HG03354 (cell line): ENCODE results near the gene PTPRE.
"Not testable (repeated sequence)": the region's sequence is repeated elsewhere in the genome, so short reads cannot be mapped to it uniquely, and the experiment has no call there.

Source experiments
- ATAC-seq: cut with Tn5 transposase; IDR thresholded peaks from one replicate; pipeline ENCODE4 v1.9.1; 2021; ENCODE audit warnings: mild to moderate bottlenecking; ENCODE audit not compliant: unreplicated experiment, poor library complexity, severe bottlenecking

PTPRE gene

GRCh38 chr10:127973791-127974311, 66.9 kb downstream of the PTPRE start:
- ATAC-seq, result no peak

GRCh38 chr10:127974911-127975310, 68.0 kb downstream of the PTPRE start:
- ATAC-seq, result no peak

DNA sequence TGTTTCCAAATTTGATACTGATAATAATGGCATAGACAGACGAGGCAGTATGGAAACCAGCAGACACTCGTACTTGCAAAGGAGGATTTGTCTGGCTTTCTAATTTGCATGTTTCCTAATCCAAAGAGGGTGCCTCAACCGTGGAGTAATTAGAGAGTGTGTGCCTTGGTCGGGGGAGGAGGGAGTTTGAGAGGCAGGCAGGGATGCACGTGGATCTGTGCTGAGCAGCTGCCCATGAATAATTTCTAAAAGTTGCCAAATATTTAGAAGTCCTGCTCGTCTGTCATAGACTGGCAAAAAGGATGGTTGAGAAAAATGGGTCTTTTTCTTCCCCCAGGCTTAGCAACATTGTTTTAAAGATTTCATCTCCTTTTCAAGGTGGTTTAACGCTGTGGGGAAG, 69.4 kb downstream of the PTPRE start:
- ATAC-seq, result no peak

DNA sequence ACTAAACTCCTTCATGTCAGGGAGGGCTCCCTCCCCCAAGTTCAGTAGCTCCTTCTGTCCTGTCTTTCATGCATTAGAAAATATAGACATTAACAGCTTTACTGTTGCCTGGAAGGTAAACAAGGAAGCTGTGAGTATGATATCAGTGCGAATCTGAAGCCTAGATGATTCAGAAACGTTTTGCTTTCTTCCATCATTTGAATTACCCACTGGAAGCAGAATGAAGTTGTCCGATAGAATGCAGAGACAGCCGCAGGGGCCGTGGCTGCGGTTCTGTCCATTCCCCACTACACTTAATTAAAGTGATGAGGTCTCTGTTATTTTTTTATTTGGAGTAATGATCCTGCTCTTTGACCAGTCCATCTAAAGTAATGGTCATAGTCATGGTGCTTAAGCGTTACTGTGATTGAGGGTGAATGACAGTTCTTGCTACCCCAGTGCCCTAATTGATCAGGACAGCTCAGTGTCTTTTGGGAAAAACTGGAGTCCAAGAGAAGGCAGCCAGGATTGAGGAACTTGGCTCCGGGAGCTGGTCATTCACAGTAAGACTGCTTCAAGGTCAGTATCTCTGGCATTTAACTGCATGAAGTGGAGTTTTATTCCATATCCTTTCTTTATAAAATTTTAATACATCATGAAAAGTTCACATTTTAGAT, 69.9 kb downstream of the PTPRE start:
- ATAC-seq, result no peak

DNA sequence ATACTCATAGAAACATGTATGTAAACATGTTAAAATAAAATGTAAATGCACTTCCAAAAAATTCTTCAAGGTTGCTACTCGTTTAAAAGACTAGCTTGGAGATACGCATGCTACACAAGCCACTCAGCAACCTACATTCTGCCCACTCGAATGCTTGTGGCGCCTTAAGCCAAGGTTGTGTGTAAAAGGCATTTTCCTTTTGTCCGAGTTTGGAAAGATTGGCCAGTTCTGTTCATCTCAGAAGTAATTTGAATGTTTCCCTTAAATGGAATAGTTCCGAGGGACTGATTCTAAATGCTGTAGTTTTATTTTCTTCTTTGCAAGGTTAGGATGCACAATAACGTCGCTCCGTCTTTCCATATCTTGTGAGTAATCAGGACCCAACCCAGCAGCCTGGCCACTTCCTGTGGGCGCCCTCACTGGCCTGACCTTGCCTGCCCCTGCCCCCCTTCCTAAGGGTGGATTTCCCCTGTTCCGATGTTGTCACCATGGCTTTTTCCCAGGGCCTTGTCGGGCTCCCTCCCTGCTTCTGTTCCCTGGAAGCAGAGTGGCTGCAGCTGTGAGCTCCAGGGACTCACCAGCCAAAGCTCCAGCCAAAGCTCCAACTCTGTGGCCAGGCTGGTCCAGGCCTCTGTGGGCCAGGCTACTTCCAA, 70.6 kb downstream of the PTPRE start:
- ATAC-seq, result no peak

DNA sequence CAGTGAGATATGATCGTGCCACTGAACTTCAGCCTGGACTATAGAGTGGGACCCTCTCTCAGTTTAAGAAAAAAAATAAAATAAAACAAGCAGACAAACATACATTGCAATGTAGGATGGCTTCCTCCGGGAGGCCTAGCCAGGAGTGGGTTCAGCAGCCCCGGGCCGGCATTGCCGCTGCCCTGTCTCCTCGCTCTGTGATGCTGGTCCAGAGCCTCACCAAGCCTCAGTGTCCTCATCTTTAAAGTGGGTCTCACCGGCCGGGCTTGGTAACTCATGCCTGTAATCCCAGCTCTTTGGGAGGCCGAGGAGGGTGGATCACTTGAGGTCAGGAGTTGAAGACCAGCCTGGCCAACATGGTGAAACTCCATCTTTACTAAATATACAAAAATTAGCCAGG, 71.6 kb downstream of the PTPRE start:
- ATAC-seq, result no peak

DNA sequence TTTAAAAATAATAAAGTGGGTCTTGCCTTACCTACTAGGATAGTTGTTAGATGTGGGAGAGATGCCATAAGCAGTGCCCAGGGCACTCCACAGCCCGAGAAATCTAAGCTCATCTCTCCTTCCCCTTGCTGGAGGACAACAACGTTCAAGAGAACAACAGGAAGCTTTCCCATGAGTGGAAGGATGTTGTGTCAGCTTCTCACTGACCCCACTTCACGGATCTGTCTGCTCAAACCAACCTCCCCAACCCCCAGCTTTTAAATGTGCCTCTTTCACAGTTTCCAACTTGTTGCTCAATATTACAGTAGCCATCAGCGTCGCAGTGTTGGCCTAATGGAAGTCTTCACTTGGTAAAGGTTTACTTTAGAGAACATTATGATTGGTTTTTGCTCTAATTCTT, 72.1 kb downstream of the PTPRE start:
- no peak for ATAC-seq

GRCh38 chr10:127979566-127979965, 72.7 kb downstream of the PTPRE start:
- ATAC-seq, result no peak

DNA sequence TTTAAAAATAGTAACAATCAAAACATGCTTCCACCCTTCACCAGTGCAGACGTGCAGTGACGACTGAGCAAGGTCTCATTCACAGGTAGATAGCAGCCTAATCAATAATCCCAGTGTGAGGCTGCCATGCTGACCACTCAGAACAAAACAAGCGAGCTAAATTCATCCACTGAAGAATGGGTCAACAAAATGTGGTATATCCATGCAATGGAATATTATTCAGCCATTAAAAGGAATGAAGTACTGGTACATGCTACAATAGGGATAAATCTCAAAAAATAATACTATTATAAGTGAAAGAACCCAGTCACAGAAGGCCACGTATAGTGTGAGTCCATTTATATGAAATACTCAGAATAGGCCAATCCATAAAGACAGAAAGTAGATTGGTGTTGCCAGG, 74.0 kb downstream of the PTPRE start:
- ATAC-seq, result no peak

GRCh38 chr10:127982601-127983000, 75.7 kb downstream of the PTPRE start:
- ATAC-seq, result no peak

- ATAC-seq, result no peak
Measured at GRCh38 chr10:127983344-127984100, 76.6 kb downstream of the PTPRE start.

DNA sequence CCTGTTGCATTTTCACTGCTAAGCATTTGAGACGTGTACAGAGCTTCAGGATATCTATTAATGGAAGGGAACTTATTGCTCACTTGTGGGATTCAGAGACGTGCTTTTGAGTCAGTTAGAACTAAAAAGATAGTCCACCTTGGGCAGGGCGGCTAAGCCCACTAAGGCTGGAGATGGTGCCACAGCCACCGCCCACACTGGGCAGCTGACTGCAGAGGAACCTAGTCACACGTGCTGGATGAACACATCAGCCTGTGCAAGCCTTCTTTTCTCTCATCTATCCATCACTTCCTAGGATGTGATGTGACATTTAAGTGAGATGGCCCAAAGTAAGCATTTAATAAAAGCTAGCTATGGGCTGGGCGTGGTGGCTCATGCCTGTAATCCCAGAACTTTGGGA, 78.0 kb downstream of the PTPRE start:
- no peak for ATAC-seq

- ATAC-seq, result no peak
Measured at GRCh38 chr10:127986531-127987466, 79.9 kb downstream of the PTPRE start.

DNA sequence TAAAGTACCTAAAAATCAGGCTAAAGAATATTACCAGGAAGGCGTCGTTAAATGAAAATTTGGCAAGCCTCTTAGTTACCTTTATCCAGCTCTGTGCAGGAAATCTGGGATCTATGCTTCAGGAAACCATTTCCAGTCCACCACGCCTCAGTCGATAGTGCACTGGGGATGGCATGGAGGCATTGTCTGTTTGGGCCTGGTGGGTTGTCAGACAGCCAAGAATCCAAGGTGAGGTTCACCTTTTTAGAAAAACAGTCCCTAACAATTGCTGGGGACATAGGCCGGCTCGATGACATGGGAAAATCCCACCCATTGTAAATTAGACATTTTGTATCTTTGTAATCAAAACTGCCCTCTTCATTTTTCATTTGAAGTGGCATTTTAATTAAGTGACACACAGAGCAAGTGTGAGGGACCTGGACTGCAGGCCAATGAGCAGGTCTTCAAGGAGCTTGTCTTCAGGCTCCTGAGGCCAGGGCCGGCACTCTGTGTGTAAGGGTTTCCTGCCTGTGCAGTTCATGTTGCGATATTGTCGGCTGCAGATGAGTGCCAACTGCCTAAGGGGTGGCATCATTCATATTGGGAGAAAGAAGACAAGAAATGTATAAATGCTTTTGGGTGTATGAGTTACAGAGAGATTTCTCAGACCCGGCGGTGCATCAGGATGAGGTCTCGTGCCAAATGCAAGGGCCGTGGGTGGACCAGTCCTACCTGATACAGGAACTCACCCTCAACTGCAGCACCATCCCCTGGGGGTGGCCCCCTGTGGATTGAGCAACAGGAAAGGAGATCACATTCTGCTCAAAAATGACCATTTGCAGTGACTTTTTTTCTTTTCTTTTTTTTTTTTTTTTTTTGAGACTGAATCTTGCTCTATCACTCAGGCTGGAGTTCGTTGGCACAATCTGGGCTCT, 80.8 kb downstream of the PTPRE start:
- no peak for ATAC-seq

DNA sequence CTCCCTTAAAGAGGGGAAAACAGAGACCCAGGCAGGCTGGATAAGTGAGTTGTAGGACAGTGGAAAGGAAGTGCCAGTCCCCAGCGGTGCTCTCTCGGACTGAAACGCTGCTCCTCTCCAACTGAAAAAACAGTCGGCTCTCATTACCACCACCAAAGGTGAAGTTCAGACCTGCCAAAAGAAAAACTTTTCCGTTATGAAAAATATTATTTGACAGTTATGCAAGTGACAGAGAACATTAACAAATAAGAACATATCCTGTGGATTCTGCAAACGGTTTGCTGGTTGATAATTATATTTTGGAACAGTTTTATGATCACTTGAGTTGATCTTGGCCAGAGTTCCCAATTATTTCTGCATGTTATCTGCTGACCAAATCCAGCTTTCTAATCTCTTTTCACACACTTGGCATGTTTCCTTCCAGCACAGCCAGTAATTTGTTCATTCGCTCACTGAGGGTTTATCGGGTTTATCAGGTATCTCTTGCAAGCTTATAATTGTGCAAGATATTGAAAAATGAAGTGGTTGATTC, 82.6 kb downstream of the PTPRE start:
- no peak for ATAC-seq

DNA sequence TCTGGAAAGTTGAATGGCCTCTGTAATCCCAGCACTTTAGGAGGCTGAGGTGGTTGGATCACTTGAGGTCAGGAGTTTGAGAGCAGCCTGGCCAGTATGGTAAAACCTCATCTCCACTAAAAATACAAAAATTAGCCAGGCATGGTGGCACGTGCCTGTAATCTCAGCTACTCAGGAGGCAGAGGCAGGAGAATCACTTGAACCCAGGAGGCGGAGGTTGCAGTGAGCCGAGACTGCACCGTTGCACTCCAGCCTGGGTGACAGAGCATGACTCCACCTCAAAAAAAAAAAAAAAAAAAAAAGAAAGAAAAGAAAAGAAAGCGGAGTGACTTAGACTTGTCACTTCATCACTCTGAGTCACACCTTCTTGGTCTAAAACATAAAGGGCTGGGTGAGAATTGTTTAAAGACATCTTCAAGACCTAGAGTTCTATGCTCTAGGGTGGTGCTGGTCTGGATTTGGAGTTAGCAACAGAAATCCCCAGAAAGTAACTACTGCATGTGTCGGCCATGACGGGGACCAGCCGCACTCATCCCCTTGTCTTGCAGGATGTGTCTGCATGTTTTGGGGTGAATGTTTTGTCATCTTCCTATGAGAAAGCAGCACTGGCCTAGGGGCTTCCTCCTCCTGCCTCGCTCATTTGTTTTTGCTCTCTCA, 83.4 kb downstream of the PTPRE start:
- ATAC-seq, result not testable (repeated sequence)

GRCh38 chr10:127990846-127991542, 84.1 kb downstream of the PTPRE start:
- peak; percentile 41 for ATAC-seq
